ENCODE results near the gene WNT11.

Gene WNT11

GRCh38 chr11:76237914-76238313 is 31.6 kb upstream of the WNT11 start:
- no peak for DNase-seq (ENCODE audit: low spot score)

- no peak for DNase-seq (ENCODE audit: low spot score)
Observed at GRCh38 chr11:76237000-76237649, 30.8 kb upstream of the WNT11 start.

GRCh38 chr11:76236092-76236999 is 30.0 kb upstream of the WNT11 start:
- peak; percentile 26 for DNase-seq (ENCODE audit: low spot score)

GRCh38 chr11:76235233-76236091 is 29.2 kb upstream of the WNT11 start:
- peak; percentile 86 for DNase-seq (ENCODE audit: low spot score)

GRCh38 chr11:76234416-76235232 is 28.3 kb upstream of the WNT11 start:
- peak; percentile 10 for DNase-seq (ENCODE audit: low spot score)

- DNase-seq (ENCODE audit: low spot score), result no peak
Observed at GRCh38 chr11:76234021-76234415, 27.7 kb upstream of the WNT11 start.

GRCh38 chr11:76233196-76233921 is 27.1 kb upstream of the WNT11 start:
- DNase-seq (ENCODE audit: low spot score), result no peak

- DNase-seq (ENCODE audit: low spot score), result no peak
Observed at GRCh38 chr11:76232026-76232665, 25.8 kb upstream of the WNT11 start.

- no peak for DNase-seq (ENCODE audit: low spot score)
Observed at GRCh38 chr11:76231121-76231738, 24.9 kb upstream of the WNT11 start.

- no peak for DNase-seq (ENCODE audit: low spot score)
Observed at GRCh38 chr11:76230392-76230791, 24.1 kb upstream of the WNT11 start.

- DNase-seq (ENCODE audit: low spot score), result no peak
Observed at GRCh38 chr11:76229690-76230240, 23.5 kb upstream of the WNT11 start.

- DNase-seq (ENCODE audit: low spot score), result no peak
Observed at GRCh38 chr11:76228875-76229149, 22.5 kb upstream of the WNT11 start.

- no peak for DNase-seq (ENCODE audit: low spot score)
Observed at GRCh38 chr11:76228071-76228874, 22.0 kb upstream of the WNT11 start.

- no peak for DNase-seq (ENCODE audit: low spot score)
Observed at GRCh38 chr11:76226626-76227025, 20.3 kb upstream of the WNT11 start.

- no peak for DNase-seq (ENCODE audit: low spot score)
Observed at GRCh38 chr11:76225122-76225611, 18.9 kb upstream of the WNT11 start.

GRCh38 chr11:76224461-76225121 is 18.3 kb upstream of the WNT11 start:
- DNase-seq (ENCODE audit: low spot score), result no peak

- no peak for DNase-seq (ENCODE audit: low spot score)
Observed at GRCh38 chr11:76221365-76221764, 15.1 kb upstream of the WNT11 start.

GRCh38 chr11:76219243-76219642 is 12.9 kb upstream of the WNT11 start:
- no peak for DNase-seq (ENCODE audit: low spot score)

All from kidney capillary endothelial cell (primary cell).